ENCODE data around the gene TRIM47. TPM values are rescaled to one million over a fixed set of nuclear protein-coding genes. Genes with fewer than 3 reads are reported as not detected.
A peak's percentile ranks its signal among the peaks of the same experiment; 100 is the strongest.

TRIM47 gene
- total and polyA plus RNA-seq, 2 of the 13 experiments (the other 11 are each of a cell fraction or from before 2014, with no cell fraction given) = 33.5 to 82.0 TPM

- peak; percentile 26 for TF ChIP-seq ZNF350 (CRISPR knock-in tag; IDR thresholded peaks at IDR 0.05; ENCODE audit: borderline replicate concordance, low read depth)
- TF ChIP-seq HNRNPL (IDR thresholded peaks at IDR 0.05; ENCODE audit: low read depth, low read length) = 0 out of 2 replicates have a peak, but pooled peaks have one; percentile 4
- peak; percentile 80; the same call in 1 of the 2 replicates for TF ChIP-seq ZNF253 (CRISPR knock-in tag; IDR thresholded peaks at IDR 0.05; ENCODE audit: borderline replicate concordance)
- TF ChIP-seq, protein P1, sequence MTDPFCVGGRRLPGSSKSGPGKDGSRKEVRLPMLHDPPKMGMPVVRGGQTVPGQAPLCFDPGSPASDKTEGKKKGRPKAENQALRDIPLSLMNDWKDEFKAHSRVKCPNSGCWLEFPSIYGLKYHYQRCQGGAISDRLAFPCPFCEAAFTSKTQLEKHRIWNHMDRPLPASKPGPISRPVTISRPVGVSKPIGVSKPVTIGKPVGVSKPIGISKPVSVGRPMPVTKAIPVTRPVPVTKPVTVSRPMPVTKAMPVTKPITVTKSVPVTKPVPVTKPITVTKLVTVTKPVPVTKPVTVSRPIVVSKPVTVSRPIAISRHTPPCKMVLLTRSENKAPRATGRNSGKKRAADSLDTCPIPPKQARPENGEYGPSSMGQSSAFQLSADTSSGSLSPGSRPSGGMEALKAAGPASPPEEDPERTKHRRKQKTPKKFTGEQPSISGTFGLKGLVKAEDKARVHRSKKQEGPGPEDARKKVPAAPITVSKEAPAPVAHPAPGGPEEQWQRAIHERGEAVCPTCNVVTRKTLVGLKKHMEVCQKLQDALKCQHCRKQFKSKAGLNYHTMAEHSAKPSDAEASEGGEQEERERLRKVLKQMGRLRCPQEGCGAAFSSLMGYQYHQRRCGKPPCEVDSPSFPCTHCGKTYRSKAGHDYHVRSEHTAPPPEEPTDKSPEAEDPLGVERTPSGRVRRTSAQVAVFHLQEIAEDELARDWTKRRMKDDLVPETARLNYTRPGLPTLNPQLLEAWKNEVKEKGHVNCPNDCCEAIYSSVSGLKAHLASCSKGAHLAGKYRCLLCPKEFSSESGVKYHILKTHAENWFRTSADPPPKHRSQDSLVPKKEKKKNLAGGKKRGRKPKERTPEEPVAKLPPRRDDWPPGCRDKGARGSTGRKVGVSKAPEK (CRISPR knock-in tag; IDR thresholded peaks at IDR 0.05; ENCODE audit: borderline replicate concordance) = no peak
- TF ChIP-seq DR1 (CRISPR knock-in tag; IDR thresholded peaks at IDR 0.05) = peak; percentile 52; the same call in 1 of the 2 replicates
- TF ChIP-seq KDM5B (CRISPR knock-in tag; IDR thresholded peaks at IDR 0.05; ENCODE audit: borderline replicate concordance) = 0 out of 2 replicates have a peak, but pooled peaks have one; percentile 11
- TF ChIP-seq, protein P2, sequence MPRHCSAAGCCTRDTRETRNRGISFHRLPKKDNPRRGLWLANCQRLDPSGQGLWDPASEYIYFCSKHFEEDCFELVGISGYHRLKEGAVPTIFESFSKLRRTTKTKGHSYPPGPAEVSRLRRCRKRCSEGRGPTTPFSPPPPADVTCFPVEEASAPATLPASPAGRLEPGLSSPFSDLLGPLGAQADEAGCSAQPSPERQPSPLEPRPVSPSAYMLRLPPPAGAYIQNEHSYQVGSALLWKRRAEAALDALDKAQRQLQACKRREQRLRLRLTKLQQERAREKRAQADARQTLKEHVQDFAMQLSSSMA (CRISPR knock-in tag; IDR thresholded peaks at IDR 0.05) = no peak
- TF ChIP-seq ZNF414 (CRISPR knock-in tag; IDR thresholded peaks at IDR 0.05) = peak; percentile 46; the same call in 1 of the 2 replicates
- TF ChIP-seq STAG1 (CRISPR knock-in tag; IDR thresholded peaks at IDR 0.05) = peak; percentile 41
- TF ChIP-seq RFXAP (CRISPR knock-in tag; IDR thresholded peaks at IDR 0.05; ENCODE audit: borderline replicate concordance) = 0 out of 2 replicates have a peak, but pooled peaks have one; percentile 14
- peak; percentile 43 for TF ChIP-seq GATAD2A (CRISPR knock-in tag; IDR thresholded peaks at IDR 0.05)
- peak; percentile 51; the same call in 1 of the 2 replicates for TF ChIP-seq PHF21A (CRISPR knock-in tag; IDR thresholded peaks at IDR 0.05)
- TF ChIP-seq IRF9 (CRISPR knock-in tag; IDR thresholded peaks at IDR 0.05; ENCODE audit: borderline replicate concordance) = 0 out of 2 replicates have a peak, but pooled peaks have one; percentile 6
- TF ChIP-seq TARDBP (CRISPR knock-in tag; IDR thresholded peaks at IDR 0.05) = peak; percentile 77; the same call in 1 of the 2 replicates
- TF ChIP-seq, protein P3, sequence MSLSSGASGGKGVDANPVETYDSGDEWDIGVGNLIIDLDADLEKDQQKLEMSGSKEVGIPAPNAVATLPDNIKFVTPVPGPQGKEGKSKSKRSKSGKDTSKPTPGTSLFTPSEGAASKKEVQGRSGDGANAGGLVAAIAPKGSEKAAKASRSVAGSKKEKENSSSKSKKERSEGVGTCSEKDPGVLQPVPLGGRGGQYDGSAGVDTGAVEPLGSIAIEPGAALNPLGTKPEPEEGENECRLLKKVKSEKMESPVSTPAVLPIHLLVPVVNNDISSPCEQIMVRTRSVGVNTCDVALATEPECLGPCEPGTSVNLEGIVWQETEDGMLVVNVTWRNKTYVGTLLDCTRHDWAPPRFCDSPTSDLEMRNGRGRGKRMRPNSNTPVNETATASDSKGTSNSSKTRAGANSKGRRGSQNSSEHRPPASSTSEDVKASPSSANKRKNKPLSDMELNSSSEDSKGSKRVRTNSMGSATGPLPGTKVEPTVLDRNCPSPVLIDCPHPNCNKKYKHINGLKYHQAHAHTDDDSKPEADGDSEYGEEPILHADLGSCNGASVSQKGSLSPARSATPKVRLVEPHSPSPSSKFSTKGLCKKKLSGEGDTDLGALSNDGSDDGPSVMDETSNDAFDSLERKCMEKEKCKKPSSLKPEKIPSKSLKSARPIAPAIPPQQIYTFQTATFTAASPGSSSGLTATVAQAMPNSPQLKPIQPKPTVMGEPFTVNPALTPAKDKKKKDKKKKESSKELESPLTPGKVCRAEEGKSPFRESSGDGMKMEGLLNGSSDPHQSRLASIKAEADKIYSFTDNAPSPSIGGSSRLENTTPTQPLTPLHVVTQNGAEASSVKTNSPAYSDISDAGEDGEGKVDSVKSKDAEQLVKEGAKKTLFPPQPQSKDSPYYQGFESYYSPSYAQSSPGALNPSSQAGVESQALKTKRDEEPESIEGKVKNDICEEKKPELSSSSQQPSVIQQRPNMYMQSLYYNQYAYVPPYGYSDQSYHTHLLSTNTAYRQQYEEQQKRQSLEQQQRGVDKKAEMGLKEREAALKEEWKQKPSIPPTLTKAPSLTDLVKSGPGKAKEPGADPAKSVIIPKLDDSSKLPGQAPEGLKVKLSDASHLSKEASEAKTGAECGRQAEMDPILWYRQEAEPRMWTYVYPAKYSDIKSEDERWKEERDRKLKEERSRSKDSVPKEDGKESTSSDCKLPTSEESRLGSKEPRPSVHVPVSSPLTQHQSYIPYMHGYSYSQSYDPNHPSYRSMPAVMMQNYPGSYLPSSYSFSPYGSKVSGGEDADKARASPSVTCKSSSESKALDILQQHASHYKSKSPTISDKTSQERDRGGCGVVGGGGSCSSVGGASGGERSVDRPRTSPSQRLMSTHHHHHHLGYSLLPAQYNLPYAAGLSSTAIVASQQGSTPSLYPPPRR (CRISPR knock-in tag; IDR thresholded peaks at IDR 0.05; ENCODE audit: borderline replicate concordance) = peak; percentile 68; the same call in 1 of the 2 replicates
- 0 out of 2 replicates have a peak, but pooled peaks have one; percentile 20 for TF ChIP-seq MTERF4 (CRISPR knock-in tag; IDR thresholded peaks at IDR 0.05)
Observed at GRCh38 chr17:75848523-75849278, 29.7 kb downstream of the TRIM47 start (continued).

Measured in HepG2 (cell line).